SU-DHL-6 (cell line): ENCODE results near the gene KIAA0825.

ENCODE experiments used
- H2AFZ ChIP-seq: fragments of 200-600 bp; sonication (generic); 2 replicates; pipeline ENCODE4 v1.6.1; 2014; ENCODE audit warnings: low read depth, mild to moderate bottlenecking, moderate library complexity, mixed read lengths, antibody characterized with exemption, low read length; ENCODE audit not compliant: severe bottlenecking
- H3F3A ChIP-seq: fragments of 200-600 bp; shearing (Covaris generic); 2 replicates; pipeline ENCODE4 v1.6.0; 2016; ENCODE audit warnings: antibody characterized with exemption, mild to moderate bottlenecking; ENCODE audit not compliant: insufficient read depth
- H3K27ac ChIP-seq: fragments of 200-600 bp; sonication (generic); 2 replicates; pipeline ENCODE4 v1.5.1; 2016; ENCODE audit warnings: low read depth, mild to moderate bottlenecking, low read length, moderate library complexity, mixed read lengths
- H3K27me3 ChIP-seq: fragments of 200-600 bp; sonication (generic), shearing (Covaris generic); 2 replicates; pipeline ENCODE4 v1.6.0; 2014; ENCODE audit warnings: mild to moderate bottlenecking, low read length
- H3K36me3 ChIP-seq: fragments of 200-600 bp; sonication (generic); 2 replicates; pipeline ENCODE4 v1.6.1; 2014; ENCODE audit warnings: mild to moderate bottlenecking, low read length, mixed read lengths
- H3K4me2 ChIP-seq: fragments of 300-600, 200-600 bp; shearing (Covaris generic), sonication (generic); 2 replicates; pipeline ENCODE4 v1.6.0; 2014; ENCODE audit warnings: low read length, low read depth, mild to moderate bottlenecking; ENCODE audit not compliant: poor library complexity, severe bottlenecking
- H3K4me3 ChIP-seq: fragments of 200-600 bp; sonication (generic); 2 replicates; pipeline ENCODE4 v1.5.1; 2014; ENCODE audit warnings: antibody characterized with exemption, low read length, mild to moderate bottlenecking, mixed read lengths; ENCODE audit not compliant: insufficient read depth, poor library complexity, severe bottlenecking
- H3K79me2 ChIP-seq: fragments of 200-600 bp; sonication (generic); 2 replicates; pipeline ENCODE4 v1.6.1; 2014; ENCODE audit warnings: mild to moderate bottlenecking, low read length, moderate library complexity; ENCODE audit not compliant: insufficient read depth
- H3K9ac ChIP-seq: fragments of 200-600 bp; sonication (generic); 2 replicates; pipeline ENCODE4 v1.7.0; 2014; ENCODE audit warnings: mild to moderate bottlenecking, low read length
- H3K9me2 ChIP-seq: fragments of 200-600 bp; sonication (generic); replicated peaks from 2 replicates; pipeline ENCODE4 v1.6.1; 2014; ENCODE audit warnings: low read length; ENCODE audit not compliant: insufficient read depth
- H3K9me3 ChIP-seq: fragments of 200-600 bp; sonication (generic); 2 replicates; pipeline ENCODE4 v1.6.1; 2014; ENCODE audit warnings: low read length, mixed read lengths; ENCODE audit not compliant: insufficient read depth
- H4K20me1 ChIP-seq: fragments of 200-600 bp; sonication (generic); 2 replicates; pipeline ENCODE4 v1.6.1; 2014; ENCODE audit warnings: low read depth, mild to moderate bottlenecking, antibody characterized with exemption, low read length, moderate library complexity, mixed read lengths
- EZH2phosphoT487 ChIP-seq: fragments of 200-600 bp; sonication (generic), shearing (Covaris generic); conservative IDR thresholded peaks from 2 replicates; pipeline ENCODE4 v1.6.1; 2018; ENCODE audit warnings: mild to moderate bottlenecking, antibody characterized with exemption, low read length, moderate library complexity, mixed read lengths
- TF ChIP-seq, protein P1 (sequence below): fragments of 200-600 bp; sonication (generic); IDR thresholded peaks from one replicate; pipeline ENCODE4 v1.5.1; 2017; ENCODE audit warnings: antibody characterized with exemption, mild to moderate bottlenecking, low read length, moderate library complexity; ENCODE audit not compliant: insufficient read depth, poor library complexity, severe bottlenecking

The KIAA0825 gene

DNA sequence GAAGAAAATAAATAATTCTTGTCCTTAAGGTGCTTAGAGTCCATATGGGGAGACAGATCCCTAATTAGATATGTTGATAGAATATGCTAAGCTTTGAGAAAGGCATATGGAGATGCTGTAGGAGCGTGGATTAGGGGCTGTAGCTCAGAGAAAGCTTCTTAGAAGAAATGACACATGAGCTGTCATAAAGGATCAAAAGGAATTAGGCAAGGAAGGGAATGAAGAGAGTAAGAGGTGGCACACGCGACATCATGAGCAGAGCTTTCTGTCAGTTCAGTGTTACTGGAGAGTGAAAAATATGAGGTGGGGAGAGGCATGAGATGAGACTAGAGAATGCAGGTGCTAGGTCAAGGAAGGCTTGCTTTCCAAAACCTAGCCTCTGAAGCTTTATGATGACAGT lies 118.6 kb downstream of the KIAA0825 start:
- Histone ChIP-seq H3K79me2 (no peaks in the 10 kb centered on the region), H3K9ac (no peak overlapping the region), H4K20me1 (no peaks in the 10 kb centered on the region), H3K9me2 (no peaks in the 10 kb centered on the region; the same call in 1 of the 2 replicates), H3K9me3 (no peaks in the 10 kb centered on the region), H3K4me2 (no peak overlapping the region), H3K27me3 (no peaks in the 10 kb centered on the region), H2AFZ (no peak overlapping the region), H3K36me3 (no peaks in the 10 kb centered on the region), H3F3A (no peaks in the 10 kb centered on the region), H3K4me3 (no peak overlapping the region), H3K27ac (no peak overlapping the region)
- TF ChIP-seq EZH2phosphoT487, result no peak
- TF ChIP-seq, protein P1, sequence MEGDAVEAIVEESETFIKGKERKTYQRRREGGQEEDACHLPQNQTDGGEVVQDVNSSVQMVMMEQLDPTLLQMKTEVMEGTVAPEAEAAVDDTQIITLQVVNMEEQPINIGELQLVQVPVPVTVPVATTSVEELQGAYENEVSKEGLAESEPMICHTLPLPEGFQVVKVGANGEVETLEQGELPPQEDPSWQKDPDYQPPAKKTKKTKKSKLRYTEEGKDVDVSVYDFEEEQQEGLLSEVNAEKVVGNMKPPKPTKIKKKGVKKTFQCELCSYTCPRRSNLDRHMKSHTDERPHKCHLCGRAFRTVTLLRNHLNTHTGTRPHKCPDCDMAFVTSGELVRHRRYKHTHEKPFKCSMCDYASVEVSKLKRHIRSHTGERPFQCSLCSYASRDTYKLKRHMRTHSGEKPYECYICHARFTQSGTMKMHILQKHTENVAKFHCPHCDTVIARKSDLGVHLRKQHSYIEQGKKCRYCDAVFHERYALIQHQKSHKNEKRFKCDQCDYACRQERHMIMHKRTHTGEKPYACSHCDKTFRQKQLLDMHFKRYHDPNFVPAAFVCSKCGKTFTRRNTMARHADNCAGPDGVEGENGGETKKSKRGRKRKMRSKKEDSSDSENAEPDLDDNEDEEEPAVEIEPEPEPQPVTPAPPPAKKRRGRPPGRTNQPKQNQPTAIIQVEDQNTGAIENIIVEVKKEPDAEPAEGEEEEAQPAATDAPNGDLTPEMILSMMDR, result no peak

DNA sequence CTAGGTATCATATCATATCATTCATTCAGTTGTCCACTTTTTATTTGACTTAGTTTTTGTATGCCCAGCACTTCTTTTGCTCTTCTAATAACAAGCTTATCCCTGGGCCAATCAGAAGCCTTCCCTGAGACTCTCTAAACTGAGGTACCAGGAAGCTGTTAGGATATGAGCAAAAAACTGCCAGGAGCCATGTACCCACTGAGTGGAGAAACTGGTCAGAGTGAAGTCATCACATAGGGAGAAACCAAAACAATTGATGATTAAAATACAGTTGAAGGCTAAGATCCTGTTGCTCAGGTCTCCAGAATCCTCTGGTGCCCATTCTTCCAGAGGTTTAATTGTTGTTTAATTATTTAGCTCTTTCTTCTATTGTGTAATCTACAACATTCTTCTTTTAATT lies 120.2 kb downstream of the KIAA0825 start:
- TF ChIP-seq EZH2phosphoT487, result no peak
- TF ChIP-seq, protein P1, result no peak
- H3K9me2 ChIP-seq, result no peaks in the 10 kb centered on the region; the same call in 1 of the 2 replicates
- no peak overlapping the region for H3K27ac ChIP-seq
- H4K20me1 ChIP-seq, result no peaks in the 10 kb centered on the region
- H3K9ac ChIP-seq, result no peak overlapping the region
- no peak overlapping the region for H3K4me2 ChIP-seq
- no peaks in the 10 kb centered on the region for H3K27me3 ChIP-seq
- H3K36me3 ChIP-seq, result no peaks in the 10 kb centered on the region
- H2AFZ ChIP-seq, result no peak overlapping the region
- H3K79me2 ChIP-seq, result no peaks in the 10 kb centered on the region
- H3K4me3 ChIP-seq, result no peak overlapping the region
- H3K9me3 ChIP-seq, result no peaks in the 10 kb centered on the region
- no peaks in the 10 kb centered on the region for H3F3A ChIP-seq

DNA sequence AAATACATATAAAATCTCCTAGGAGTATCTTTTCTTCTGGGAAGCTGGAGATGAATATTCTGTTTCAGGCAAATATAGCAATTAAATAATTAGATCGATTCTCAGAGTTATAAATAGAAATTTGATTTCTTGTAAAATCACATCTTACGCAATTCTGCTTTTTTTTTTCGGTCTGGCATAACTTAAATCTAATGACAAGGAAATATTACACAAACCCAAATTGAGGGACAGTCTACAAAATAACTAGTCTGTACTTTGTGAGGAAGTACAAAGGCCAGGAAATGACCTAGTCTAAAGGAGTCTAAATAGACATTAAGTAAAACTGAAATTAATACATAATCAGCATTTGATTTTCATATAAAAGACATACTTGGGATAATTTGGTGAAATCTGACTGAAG lies 133.3 kb downstream of the KIAA0825 start:
- H3K27ac ChIP-seq, result no peak overlapping the region
- TF ChIP-seq EZH2phosphoT487, result no peak
- TF ChIP-seq, protein P1, result no peak
- H4K20me1 ChIP-seq, result no peaks in the 10 kb centered on the region
- H3K4me2 ChIP-seq, result no peak overlapping the region
- no peaks in the 10 kb centered on the region for H3K27me3 ChIP-seq
- H3K9me2 ChIP-seq, result no peaks in the 10 kb centered on the region
- H3K79me2 ChIP-seq, result no peaks in the 10 kb centered on the region
- no peaks in the 10 kb centered on the region for H3K9me3 ChIP-seq
- H3K4me3 ChIP-seq, result no peak overlapping the region
- H3K9ac ChIP-seq, result no peak overlapping the region
- no peaks in the 10 kb centered on the region for H3K36me3 ChIP-seq
- H2AFZ ChIP-seq, result no peak overlapping the region
- H3F3A ChIP-seq, result no peaks in the 10 kb centered on the region
